GM19395 (cell line): ENCODE measurements around the gene CENPF.

Experiments used
- ATAC-seq: cut with Tn5 transposase; IDR thresholded peaks from one replicate; pipeline ENCODE4 v1.9.1; 2021; ENCODE audit warnings: mild to moderate bottlenecking, moderate library complexity; ENCODE audit not compliant: unreplicated experiment

Gene CENPF

DNA sequence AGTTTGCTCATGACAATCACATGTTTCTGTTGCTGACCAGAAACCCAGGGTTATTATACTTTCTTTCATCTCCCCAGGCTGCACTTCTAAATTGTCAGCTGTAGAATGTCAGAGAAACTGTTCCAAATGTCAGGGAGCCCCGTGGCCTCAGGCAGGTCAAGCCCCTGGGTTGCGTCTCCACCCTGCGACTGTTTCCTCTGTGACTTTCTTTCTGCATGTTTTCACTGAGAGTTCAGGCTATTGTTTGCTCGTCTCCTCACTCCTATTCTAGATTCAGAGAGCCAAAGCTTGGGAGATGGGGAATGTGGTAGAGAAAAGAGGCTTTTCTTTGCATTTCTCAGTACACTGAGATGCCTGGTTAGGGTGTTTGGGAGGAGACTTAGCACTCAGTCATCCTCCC, 97.4 kb downstream of the CENPF start:
- no peak for ATAC-seq

DNA sequence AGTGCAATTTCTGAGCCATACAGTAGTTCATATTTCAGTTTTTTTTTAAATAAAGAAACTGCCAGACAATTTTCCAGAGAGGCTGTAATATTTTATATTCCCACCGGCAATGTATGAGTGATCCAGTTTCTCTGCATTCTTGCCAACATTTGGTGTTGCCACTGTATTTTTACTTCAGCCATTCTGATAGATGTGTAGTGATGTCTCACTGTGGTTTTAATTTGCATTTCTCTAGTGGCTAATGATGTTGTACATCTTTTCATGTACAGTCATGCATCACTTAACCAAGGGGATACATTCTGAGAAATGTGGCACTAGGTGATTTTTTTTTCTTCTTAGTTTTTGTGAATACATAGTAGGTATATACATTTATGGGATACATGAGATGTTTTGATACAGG, 99.6 kb downstream of the CENPF start:
- ATAC-seq, result no peak

DNA sequence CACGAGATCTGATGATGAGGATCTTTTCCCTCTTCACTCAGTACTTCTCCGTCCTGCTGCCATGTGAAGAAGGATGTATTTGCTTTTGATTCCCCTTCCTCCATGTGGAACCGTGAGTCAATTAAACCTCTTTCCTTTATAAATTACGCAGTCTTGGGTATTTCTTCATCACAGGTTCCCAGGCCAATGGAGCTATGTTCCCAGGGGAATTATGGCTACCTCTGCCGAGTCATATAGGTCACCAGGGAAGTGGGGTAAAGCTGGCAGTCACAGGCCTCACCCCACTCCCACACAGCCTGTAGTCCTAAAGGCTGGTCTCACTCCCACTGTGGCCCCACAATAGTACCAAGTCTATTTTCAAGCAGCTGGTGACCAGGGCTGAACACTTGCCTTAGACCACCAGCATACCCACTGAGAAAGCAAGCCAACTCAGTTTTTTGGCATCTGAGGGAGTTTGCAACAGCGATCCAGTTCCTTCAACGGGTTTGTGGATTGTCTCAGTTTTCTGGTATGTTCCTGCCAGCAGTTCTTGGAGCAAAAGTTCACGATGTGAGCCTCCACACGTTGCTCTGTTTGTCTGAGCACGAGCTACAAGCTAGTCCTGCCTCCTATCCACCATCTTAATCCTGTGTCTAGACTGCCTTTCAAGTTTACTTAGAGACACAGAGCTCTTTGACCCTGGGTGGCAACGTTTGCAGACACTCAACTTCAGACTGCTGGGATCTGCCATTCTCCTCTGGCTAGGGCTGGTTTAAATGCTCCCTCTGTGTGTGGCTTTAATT, 104.5 kb downstream of the CENPF start:
- ATAC-seq, result no peak

DNA sequence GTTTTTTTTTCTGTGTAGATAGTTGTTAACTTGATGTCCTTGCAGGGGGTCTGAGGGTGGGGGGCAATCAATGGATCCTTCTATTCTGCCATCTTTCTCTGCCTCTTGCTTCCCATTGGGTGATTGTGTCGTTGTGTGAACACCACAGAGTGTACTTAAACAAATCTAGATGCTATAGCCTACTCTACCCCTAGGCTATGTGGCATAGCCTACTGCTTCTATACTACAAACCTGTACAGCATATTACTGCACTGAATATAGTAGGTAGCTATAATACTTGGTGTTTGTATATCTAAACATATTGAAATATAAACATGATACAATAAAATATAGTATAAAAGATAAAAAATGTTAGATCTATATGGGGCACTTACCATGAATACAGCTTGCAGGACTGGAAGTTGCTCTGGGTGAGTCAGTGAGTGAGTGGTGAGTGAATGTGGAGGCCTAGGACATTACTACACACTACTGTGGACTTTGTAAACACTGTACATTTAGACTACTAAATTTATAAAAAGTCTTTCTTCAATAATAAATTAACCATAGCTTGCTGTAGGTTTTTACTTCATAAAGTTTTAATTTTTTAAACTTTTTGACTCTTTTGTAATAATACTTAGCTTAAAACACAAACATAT, 105.4 kb downstream of the CENPF start:
- no peak for ATAC-seq

DNA sequence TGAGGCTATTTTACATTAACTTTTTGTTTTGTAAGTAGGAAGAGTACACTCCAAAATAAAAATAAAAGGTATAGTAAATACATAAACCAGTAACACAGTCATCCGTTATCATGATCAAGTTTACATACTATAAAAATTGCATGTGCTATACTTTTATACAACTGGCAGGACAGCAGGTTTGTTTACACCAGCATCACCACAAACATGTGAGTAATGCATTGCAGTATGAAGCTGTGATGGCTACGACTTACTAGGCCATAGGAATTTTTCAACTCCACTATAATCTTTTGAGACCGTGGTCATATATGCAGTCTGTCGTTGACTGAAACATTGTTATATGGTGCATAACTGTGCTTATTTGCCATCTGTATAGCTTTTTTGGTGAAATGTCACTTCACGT, 106.2 kb downstream of the CENPF start:
- no peak for ATAC-seq

DNA sequence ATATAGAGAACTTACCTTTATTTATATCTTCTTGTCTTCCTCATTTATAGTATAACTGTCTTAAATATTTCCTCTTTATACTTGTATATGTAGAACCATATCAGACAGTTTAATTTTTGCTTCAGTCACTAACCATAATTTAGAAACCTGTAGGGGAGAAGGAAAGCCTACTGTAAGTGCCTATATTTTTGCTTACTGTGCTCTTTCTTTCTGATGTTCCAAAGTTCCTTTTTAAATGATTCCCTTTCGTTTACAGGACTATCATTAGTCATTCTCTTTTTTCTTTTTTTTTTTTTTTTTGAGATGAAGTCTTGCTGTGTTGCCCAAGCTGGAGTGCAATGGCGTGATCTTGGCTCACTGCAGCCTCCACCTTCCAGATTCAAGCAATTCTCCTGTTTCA, 109.7 kb downstream of the CENPF start:
- no peak for ATAC-seq
